Measurements from ENCODE around the gene LUZP2. TPM values are rescaled to one million over a fixed set of nuclear protein-coding genes. Genes with fewer than 3 reads are reported as not detected.

The LUZP2 gene
- total RNA-seq, 1 experiment from 2014 or later, result 3.8 TPM

DNA sequence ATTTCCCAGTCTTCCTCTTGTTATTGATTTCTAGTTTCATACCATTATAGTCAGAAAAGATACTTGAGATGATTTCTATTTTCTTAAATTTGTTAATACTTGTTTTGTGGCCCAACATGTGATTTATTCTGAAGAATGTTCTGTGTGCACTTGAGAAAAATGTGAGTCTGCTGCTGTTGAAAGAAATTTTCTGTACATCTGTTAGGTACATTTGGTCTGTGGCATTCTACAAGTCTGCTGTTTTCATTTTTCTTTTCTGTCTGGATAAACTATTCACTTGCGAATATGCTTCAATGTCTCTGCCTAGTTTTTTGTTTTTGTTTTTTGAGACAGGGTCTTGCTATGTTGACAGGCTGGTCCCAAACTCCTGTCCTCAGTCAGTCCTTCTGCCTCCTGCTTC lies 26.4 kb upstream of the LUZP2 start:
- H3K9me3 Mint-ChIP-seq, result peaks cover 13% of the 10 kb centered on the region
- H3K36me3 Mint-ChIP-seq, result peaks cover 6% of the 10 kb centered on the region
- DNase-seq (ENCODE audit: low spot score) (no peak), ATAC-seq (no peak)
- TF ChIP-seq NFE2L1 (CRISPR knock-in tag; IDR thresholded peaks at IDR 0.05), result no peak
- H3K4me3 Mint-ChIP-seq, result no peak overlapping the region
- H3K27ac Mint-ChIP-seq, result no peak overlapping the region
- H3K27me3 Mint-ChIP-seq (ENCODE audit: low read depth), result no peaks in the 10 kb centered on the region
- no peaks in the 10 kb centered on the region for H3K4me1 Mint-ChIP-seq
- ChIA-PET CTCF (no interaction called here), POLR2A (no interaction called here)

DNA sequence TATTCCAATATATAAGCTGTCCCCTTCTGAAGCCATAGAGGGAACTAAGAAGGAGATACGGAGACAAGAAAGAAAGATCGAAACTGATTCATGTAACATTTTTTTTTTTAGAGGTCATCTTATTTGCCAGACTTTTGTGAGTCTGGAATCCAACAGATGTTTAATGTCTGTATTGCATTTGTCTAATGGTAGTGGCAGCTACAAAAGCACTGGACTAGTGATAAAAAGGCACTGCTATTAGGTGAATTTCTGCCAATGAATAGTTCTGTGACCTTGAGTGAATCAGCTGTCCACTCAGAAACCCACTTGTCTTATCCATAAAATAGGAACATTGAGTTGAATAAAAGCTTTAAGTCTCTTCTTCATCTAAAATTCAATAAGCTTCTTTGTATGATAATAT lies 25.8 kb upstream of the LUZP2 start:
- TF ChIP-seq, protein P1, sequence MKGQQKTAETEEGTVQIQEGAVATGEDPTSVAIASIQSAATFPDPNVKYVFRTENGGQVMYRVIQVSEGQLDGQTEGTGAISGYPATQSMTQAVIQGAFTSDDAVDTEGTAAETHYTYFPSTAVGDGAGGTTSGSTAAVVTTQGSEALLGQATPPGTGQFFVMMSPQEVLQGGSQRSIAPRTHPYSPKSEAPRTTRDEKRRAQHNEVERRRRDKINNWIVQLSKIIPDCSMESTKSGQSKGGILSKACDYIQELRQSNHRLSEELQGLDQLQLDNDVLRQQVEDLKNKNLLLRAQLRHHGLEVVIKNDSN (CRISPR knock-in tag; IDR thresholded peaks at IDR 0.05), result no peak
- no peak for TF ChIP-seq ZNF219 (CRISPR knock-in tag; IDR thresholded peaks at IDR 0.05; ENCODE audit: borderline replicate concordance)
- TF ChIP-seq, protein P2, sequence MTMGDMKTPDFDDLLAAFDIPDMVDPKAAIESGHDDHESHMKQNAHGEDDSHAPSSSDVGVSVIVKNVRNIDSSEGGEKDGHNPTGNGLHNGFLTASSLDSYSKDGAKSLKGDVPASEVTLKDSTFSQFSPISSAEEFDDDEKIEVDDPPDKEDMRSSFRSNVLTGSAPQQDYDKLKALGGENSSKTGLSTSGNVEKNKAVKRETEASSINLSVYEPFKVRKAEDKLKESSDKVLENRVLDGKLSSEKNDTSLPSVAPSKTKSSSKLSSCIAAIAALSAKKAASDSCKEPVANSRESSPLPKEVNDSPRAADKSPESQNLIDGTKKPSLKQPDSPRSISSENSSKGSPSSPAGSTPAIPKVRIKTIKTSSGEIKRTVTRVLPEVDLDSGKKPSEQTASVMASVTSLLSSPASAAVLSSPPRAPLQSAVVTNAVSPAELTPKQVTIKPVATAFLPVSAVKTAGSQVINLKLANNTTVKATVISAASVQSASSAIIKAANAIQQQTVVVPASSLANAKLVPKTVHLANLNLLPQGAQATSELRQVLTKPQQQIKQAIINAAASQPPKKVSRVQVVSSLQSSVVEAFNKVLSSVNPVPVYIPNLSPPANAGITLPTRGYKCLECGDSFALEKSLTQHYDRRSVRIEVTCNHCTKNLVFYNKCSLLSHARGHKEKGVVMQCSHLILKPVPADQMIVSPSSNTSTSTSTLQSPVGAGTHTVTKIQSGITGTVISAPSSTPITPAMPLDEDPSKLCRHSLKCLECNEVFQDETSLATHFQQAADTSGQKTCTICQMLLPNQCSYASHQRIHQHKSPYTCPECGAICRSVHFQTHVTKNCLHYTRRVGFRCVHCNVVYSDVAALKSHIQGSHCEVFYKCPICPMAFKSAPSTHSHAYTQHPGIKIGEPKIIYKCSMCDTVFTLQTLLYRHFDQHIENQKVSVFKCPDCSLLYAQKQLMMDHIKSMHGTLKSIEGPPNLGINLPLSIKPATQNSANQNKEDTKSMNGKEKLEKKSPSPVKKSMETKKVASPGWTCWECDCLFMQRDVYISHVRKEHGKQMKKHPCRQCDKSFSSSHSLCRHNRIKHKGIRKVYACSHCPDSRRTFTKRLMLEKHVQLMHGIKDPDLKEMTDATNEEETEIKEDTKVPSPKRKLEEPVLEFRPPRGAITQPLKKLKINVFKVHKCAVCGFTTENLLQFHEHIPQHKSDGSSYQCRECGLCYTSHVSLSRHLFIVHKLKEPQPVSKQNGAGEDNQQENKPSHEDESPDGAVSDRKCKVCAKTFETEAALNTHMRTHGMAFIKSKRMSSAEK (CRISPR knock-in tag; IDR thresholded peaks at IDR 0.05; ENCODE audit: borderline replicate concordance), result no peak
- no peak for TF ChIP-seq HMGA2 (CRISPR knock-in tag; IDR thresholded peaks at IDR 0.05)
- no peak for TF ChIP-seq ZBTB21 (CRISPR knock-in tag; IDR thresholded peaks at IDR 0.05; ENCODE audit: borderline replicate concordance)
- no peak for TF ChIP-seq NFE2L1 (CRISPR knock-in tag; IDR thresholded peaks at IDR 0.05)
- TF ChIP-seq JAZF1 (CRISPR knock-in tag; IDR thresholded peaks at IDR 0.05), result no peak
- TF ChIP-seq, protein P3, sequence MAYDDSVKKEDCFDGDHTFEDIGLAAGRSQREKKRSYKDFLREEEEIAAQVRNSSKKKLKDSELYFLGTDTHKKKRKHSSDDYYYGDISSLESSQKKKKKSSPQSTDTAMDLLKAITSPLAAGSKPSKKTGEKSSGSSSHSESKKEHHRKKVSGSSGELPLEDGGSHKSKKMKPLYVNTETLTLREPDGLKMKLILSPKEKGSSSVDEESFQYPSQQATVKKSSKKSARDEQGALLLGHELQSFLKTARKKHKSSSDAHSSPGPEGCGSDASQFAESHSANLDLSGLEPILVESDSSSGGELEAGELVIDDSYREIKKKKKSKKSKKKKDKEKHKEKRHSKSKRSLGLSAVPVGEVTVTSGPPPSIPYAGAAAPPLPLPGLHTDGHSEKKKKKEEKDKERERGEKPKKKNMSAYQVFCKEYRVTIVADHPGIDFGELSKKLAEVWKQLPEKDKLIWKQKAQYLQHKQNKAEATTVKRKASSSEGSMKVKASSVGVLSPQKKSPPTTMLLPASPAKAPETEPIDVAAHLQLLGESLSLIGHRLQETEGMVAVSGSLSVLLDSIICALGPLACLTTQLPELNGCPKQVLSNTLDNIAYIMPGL (CRISPR knock-in tag; IDR thresholded peaks at IDR 0.05), result no peak
- TF ChIP-seq, protein P4, sequence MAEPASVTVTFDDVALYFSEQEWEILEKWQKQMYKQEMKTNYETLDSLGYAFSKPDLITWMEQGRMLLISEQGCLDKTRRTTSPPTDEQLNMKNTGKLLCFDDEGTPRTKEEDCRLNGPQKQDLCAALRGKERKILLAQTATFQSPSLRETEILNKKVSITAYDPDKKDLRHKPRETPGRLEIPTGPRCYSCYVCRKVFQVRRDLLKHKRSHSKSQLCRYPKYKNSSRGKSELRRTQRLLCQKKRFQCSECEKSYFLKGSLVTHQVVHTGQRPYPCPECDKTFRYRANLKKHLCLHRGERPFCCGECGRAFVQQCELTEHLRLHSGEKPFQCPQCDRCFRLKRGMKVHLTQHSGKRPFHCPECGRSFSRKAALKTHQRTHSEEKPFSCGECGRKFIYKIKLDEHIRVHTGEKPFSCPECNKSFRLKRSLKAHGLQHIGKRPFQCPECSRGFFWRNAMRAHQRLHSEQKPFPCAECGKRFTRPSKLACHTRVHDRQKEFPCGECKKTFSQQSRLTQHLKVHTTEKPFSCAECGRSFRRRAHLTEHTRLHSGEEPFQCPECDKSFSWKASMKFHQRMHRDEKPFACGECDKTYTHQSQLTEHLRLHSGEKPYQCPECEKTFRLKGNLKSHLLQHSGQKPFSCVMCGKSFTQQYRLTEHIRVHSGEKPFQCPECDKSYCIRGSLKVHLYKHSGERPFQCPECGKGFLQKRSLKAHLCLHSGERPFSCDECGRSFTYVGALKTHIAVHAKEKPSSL (CRISPR knock-in tag; conservative IDR thresholded peaks at IDR 0.05), result no peak
- no peak for TF ChIP-seq NFATC4 (CRISPR knock-in tag; IDR thresholded peaks at IDR 0.05)
- TF ChIP-seq, protein P5, sequence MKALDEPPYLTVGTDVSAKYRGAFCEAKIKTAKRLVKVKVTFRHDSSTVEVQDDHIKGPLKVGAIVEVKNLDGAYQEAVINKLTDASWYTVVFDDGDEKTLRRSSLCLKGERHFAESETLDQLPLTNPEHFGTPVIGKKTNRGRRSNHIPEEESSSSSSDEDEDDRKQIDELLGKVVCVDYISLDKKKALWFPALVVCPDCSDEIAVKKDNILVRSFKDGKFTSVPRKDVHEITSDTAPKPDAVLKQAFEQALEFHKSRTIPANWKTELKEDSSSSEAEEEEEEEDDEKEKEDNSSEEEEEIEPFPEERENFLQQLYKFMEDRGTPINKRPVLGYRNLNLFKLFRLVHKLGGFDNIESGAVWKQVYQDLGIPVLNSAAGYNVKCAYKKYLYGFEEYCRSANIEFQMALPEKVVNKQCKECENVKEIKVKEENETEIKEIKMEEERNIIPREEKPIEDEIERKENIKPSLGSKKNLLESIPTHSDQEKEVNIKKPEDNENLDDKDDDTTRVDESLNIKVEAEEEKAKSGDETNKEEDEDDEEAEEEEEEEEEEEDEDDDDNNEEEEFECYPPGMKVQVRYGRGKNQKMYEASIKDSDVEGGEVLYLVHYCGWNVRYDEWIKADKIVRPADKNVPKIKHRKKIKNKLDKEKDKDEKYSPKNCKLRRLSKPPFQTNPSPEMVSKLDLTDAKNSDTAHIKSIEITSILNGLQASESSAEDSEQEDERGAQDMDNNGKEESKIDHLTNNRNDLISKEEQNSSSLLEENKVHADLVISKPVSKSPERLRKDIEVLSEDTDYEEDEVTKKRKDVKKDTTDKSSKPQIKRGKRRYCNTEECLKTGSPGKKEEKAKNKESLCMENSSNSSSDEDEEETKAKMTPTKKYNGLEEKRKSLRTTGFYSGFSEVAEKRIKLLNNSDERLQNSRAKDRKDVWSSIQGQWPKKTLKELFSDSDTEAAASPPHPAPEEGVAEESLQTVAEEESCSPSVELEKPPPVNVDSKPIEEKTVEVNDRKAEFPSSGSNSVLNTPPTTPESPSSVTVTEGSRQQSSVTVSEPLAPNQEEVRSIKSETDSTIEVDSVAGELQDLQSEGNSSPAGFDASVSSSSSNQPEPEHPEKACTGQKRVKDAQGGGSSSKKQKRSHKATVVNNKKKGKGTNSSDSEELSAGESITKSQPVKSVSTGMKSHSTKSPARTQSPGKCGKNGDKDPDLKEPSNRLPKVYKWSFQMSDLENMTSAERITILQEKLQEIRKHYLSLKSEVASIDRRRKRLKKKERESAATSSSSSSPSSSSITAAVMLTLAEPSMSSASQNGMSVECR (CRISPR knock-in tag; IDR thresholded peaks at IDR 0.05; ENCODE audit: borderline replicate concordance), result no peak
- TF ChIP-seq ZNF416 (CRISPR knock-in tag; IDR thresholded peaks at IDR 0.05), result no peak
- no peak for TF ChIP-seq ETV6 (CRISPR knock-in tag; IDR thresholded peaks at IDR 0.05)
- Mint-ChIP-seq H3K27ac (no peak overlapping the region), H3K9me3 (peaks cover 20% of the 10 kb centered on the region), H3K4me3 (no peak overlapping the region), H3K36me3 (peaks cover 10% of the 10 kb centered on the region), H3K27me3 (ENCODE audit: low read depth) (no peaks in the 10 kb centered on the region), H3K4me1 (no peaks in the 10 kb centered on the region)
- no peak for ATAC-seq
- no peak for DNase-seq (ENCODE audit: low spot score)
- CTCF ChIA-PET, result no interaction called here
- POLR2A ChIA-PET, result no interaction called here
